Nephron progenitor cell (in vitro differentiated cells): ENCODE measurements around the gene KLF13.

Source experiments
- DNase-seq: peaks from one replicate; pipeline ENCODE4 v3.0.0; 2021
- H3K27ac Mint-ChIP-seq: 2 replicates; pipeline ENCODE4 v1.8.0; 2021; ENCODE audit warnings: mild to moderate bottlenecking, moderate library complexity, mixed read lengths
- H3K27me3 Mint-ChIP-seq: 2 replicates; pipeline ENCODE4 v1.8.0; 2021; ENCODE audit warnings: mild to moderate bottlenecking, low read depth, mixed read lengths; ENCODE audit not compliant: poor library complexity
- H3K36me3 Mint-ChIP-seq: 2 replicates; pipeline ENCODE4 v1.8.0; 2021; ENCODE audit warnings: low read depth, mixed read lengths
- H3K4me1 Mint-ChIP-seq: 2 replicates; pipeline ENCODE4 v1.8.0; 2021; ENCODE audit warnings: mixed read lengths
- H3K4me3 Mint-ChIP-seq: 2 replicates; pipeline ENCODE4 v1.8.0; 2021; ENCODE audit warnings: mild to moderate bottlenecking, moderate library complexity, mixed read lengths
- H3K9me3 Mint-ChIP-seq: 2 replicates; pipeline ENCODE4 v1.8.0; 2021; ENCODE audit warnings: mild to moderate bottlenecking, moderate library complexity, mixed read lengths
- TF ChIP-seq, protein P1 (sequence below): fragments of 200-600 bp; sonication (generic); IDR thresholded peaks from 2 replicates; pipeline ENCODE4 v1.5.0; 2021; ENCODE audit warnings: antibody characterized with exemption

KLF13 gene

DNA sequence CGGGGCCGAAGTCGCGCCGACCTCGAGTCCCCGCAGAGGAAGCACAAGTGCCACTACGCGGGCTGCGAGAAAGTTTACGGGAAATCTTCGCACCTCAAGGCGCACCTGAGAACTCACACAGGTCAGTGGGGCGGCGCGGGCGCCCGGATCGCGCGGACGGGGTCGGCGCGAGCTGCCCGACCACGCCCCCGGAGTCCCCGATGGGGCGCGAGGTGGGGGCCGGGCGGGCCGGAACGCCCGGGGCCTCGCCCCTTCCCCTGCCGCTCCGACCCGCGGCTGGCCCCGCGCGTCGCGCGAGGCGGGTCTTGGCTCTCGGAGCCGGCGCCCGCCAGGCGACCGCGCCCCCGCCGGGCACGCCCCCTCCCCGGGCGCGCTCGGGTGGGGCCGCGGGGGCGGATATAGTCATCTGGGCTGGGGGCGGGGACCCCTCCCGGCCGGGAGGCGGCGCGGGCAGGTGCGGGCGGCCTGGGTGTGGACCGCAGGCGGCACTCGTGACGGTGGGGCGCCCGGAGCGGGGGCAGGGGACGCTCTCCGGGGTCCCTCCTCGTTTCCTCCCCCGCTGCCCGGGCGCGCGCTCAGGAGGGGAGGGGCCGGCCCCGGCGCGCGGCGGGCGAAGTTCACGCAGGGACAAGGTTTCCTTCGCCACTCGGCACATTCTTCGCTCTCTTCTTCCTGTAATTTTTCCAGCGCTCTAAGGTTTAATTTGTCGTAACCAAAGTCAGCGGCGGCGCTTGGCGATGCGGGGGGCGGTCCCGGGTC, 1.2 kb downstream of the KLF13 start:
- Mint-ChIP-seq H3K27me3 (peaks cover 34% of the 10 kb centered on the region), H3K4me1 (peaks cover 50% of the 10 kb centered on the region), H3K36me3 (no peaks in the 10 kb centered on the region), H3K9me3 (no peaks in the 10 kb centered on the region), H3K27ac (no peak overlapping the region), H3K4me3 (peak overlapping the region; percentile 80)
- TF ChIP-seq, protein P1, sequence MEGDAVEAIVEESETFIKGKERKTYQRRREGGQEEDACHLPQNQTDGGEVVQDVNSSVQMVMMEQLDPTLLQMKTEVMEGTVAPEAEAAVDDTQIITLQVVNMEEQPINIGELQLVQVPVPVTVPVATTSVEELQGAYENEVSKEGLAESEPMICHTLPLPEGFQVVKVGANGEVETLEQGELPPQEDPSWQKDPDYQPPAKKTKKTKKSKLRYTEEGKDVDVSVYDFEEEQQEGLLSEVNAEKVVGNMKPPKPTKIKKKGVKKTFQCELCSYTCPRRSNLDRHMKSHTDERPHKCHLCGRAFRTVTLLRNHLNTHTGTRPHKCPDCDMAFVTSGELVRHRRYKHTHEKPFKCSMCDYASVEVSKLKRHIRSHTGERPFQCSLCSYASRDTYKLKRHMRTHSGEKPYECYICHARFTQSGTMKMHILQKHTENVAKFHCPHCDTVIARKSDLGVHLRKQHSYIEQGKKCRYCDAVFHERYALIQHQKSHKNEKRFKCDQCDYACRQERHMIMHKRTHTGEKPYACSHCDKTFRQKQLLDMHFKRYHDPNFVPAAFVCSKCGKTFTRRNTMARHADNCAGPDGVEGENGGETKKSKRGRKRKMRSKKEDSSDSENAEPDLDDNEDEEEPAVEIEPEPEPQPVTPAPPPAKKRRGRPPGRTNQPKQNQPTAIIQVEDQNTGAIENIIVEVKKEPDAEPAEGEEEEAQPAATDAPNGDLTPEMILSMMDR = no peak
- DNase-seq = peak; percentile 64

DNA sequence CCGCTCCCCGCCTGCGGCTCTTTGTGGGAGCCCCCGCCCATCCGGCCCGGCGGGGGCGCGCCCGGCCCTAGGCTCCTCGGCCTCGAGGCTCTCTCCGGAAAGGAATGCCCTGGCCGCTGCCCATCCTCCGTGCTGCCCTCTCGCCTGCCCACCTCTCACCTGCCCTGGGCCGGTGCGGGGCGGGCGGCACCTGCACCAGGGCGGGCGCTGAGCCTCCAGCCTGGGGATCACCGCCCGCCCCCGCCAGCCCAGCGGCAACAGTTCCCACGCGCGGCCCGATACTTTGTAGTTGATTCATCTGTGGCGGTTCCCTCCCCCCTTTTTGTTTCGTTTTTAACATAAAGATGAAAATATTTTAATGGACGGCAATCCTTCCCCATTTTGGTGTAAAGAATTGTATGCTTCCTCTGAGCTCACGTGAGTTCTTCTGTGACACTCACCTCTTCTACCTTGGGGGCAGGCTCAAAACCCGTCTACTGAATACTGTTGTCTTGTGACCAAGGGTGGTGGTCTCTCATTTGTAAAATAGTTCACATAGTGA, 1.9 kb downstream of the KLF13 start:
- Mint-ChIP-seq H3K36me3 (no peaks in the 10 kb centered on the region), H3K4me3 (peak overlapping the region; percentile 96), H3K4me1 (peaks cover 51% of the 10 kb centered on the region), H3K27me3 (peaks cover 30% of the 10 kb centered on the region), H3K27ac (peak overlapping the region; percentile 67), H3K9me3 (no peaks in the 10 kb centered on the region)
- DNase-seq = no peak
- TF ChIP-seq, protein P1 = no peak

DNA sequence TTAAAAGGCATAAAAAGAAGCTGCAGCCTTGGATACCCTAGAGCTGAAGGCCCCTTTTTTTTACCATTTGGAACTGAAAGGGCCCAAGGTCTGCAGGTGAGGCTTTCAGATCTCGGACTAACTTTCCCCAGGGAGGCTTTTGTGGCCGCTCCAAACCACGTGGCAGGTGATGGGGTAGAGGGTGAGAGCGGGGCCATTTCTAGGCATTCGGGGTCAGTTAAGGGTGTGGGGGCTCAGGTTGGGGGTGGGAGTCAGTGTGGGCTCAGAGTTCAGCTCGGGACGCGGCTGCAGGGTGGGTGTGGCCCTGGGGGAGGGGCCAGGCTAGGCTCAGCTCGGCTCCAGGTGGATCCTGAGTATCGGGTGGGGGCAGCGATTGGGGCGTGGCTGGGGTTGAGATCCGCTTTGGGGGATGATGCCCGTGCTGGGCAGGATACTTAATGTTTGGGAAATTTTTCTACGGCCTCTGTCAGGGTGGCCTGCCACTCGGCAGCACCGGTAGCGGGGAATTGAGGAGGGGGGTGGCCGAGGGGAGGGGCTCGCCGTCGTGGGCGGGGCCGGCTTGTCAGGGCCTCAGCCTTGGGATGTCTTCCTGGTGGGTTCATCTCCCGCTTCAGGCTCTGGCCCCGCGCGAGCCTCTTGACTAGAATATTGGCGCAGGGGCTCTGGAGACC, 2.5 kb downstream of the KLF13 start:
- DNase-seq = peak; percentile 47
- TF ChIP-seq, protein P1 = no peak
- peak overlapping the region; percentile 67 for H3K27ac Mint-ChIP-seq
- peaks cover 51% of the 10 kb centered on the region for H3K4me1 Mint-ChIP-seq
- H3K36me3 Mint-ChIP-seq = no peaks in the 10 kb centered on the region
- no peaks in the 10 kb centered on the region for H3K9me3 Mint-ChIP-seq
- H3K27me3 Mint-ChIP-seq = peaks cover 24% of the 10 kb centered on the region
- peak overlapping the region; percentile 96 for H3K4me3 Mint-ChIP-seq

DNA sequence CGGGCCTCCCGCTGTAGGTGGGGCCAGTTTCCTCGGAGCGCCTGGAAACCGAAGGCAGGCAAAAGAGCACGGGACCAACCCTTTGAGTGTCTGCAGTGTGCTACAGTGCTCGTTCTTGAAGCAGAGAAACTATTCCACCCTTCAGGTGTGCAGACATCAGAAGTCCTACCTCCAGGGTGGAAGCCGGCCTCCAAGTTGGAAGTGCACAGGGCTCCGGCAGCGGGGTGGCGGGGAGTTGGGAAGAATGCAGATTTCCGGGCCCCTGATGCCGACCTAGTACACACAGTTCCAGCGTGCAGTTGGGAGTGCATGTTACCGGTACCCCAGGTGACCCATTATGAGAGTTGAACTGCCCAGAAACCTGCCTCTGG, 3.0 kb downstream of the KLF13 start:
- H3K4me3 Mint-ChIP-seq = peak overlapping the region; percentile 96
- H3K4me1 Mint-ChIP-seq = peaks cover 52% of the 10 kb centered on the region
- no peaks in the 10 kb centered on the region for H3K36me3 Mint-ChIP-seq
- H3K27me3 Mint-ChIP-seq = peaks cover 19% of the 10 kb centered on the region
- DNase-seq = no peak
- no peaks in the 10 kb centered on the region for H3K9me3 Mint-ChIP-seq
- TF ChIP-seq, protein P1 = no peak
- no peak overlapping the region for H3K27ac Mint-ChIP-seq

DNA sequence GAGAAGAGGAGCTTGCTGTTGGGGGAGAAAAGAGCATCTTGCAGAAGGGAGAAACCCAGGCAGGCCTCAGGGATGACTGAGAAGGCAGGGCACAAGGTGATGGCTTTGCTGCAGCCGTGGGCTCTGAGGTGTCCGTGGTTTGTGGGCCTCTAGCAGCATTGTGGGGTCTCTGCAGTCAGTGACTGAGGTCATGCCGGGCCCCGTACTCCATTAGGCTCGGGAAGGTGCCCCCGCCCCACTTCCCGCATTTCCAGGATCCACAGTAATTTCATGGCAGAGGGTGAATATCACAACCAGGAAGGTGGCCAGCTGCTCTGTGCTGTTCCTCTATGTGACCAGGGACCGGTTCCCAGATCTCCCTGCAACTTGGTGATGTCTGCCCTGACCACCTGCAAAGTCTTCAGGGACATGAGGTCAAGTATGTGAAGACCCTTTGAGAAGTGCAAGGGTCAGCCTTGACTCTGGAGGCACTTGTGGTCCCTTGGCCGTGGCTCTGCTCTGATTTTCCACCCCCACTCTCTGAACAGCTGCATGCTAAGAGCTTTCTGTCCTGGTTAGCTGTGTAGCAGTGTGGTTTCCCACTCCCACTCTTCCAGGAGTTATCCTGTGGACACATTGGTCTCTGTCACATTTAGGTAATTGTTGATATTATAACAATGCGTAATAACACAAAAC, 3.6 kb downstream of the KLF13 start:
- TF ChIP-seq, protein P1 = no peak
- peak overlapping the region; percentile 35 for H3K4me3 Mint-ChIP-seq
- no peaks in the 10 kb centered on the region for H3K36me3 Mint-ChIP-seq
- peaks cover 16% of the 10 kb centered on the region for H3K27me3 Mint-ChIP-seq
- no peak overlapping the region for H3K27ac Mint-ChIP-seq
- H3K4me1 Mint-ChIP-seq = peaks cover 52% of the 10 kb centered on the region
- no peak for DNase-seq
- no peaks in the 10 kb centered on the region for H3K9me3 Mint-ChIP-seq
